Small intestine (tissue), 7 donors: ENCODE results near the gene STK33. TPM values are rescaled to one million over a fixed set of nuclear protein-coding genes. Genes with fewer than 3 reads are reported as not detected.

Experiments used
- DNase-seq, 2 donors: peaks; one replicate each; pipeline versions ENCODE4 v3.0.0 to v3.0.0-alpha.2; 2013
- FAIRE-seq: peaks from 2 replicates; lab custom pipeline; 2012; peaks lifted over from hg19 to GRCh38; lab: Jason Lieb, UNC
- H3K27ac ChIP-seq, 3 donors: one replicate each; pipeline ENCODE4 v1.5.1; 2013; ENCODE audit warnings: low read length in 2 of 3, mild to moderate bottlenecking in 2 of 3, control low read depth in 1 of 3, inconsistent platforms in 1 of 3, low read depth in 1 of 3, moderate library complexity in 1 of 3
- H3K27me3 ChIP-seq, 3 donors: one replicate each; pipeline ENCODE4 v1.6.1; 2013; ENCODE audit warnings: low read length in 3 of 3, inconsistent platforms in 1 of 3; ENCODE audit not compliant: control insufficient read depth in 3 of 3, insufficient read depth in 3 of 3
- H3K36me3 ChIP-seq, 3 donors: one replicate each; pipeline ENCODE4 v1.6.1; 2013; ENCODE audit warnings: low read length in 3 of 3, inconsistent platforms in 1 of 3, low read depth in 1 of 3, mild to moderate bottlenecking in 1 of 3, moderate library complexity in 1 of 3; ENCODE audit not compliant: control insufficient read depth in 3 of 3, insufficient read depth in 2 of 3
- H3K4me1 ChIP-seq, 3 donors: one replicate each; pipeline ENCODE4 v1.6.1; 2013; ENCODE audit warnings: low read length in 2 of 3, inconsistent platforms in 1 of 3, low read depth in 1 of 3, mild to moderate bottlenecking in 1 of 3, moderate library complexity in 1 of 3; ENCODE audit not compliant: control insufficient read depth in 3 of 3, insufficient read depth in 2 of 3
- H3K4me3 ChIP-seq, 3 donors: one replicate each; pipeline ENCODE4 v1.5.1; 2013; ENCODE audit warnings: low read length in 3 of 3, control low read depth in 1 of 3, inconsistent platforms in 1 of 3, low read depth in 1 of 3, mild to moderate bottlenecking in 1 of 3, moderate library complexity in 1 of 3
- H3K9me3 ChIP-seq, 2 donors: one replicate each; pipeline ENCODE4 v1.6.1; 2013; ENCODE audit warnings: low read depth in 1 of 2, low read length in 1 of 2; ENCODE audit not compliant: control insufficient read depth in 2 of 2, insufficient read depth in 1 of 2
- WGBS, 3 donors: extraction: QIAGEN DNeasy Blood & Tissue Kit; methylation state at CpG; one replicate each; pipeline ENCODE4 v1.1.7; 2013; 5-methylcytosine and 5-hydroxymethylcytosine counted together
- polyA plus RNA-seq, 4 donors: library from polyadenylated mRNA; stranded (reverse) in 3 of 4; unstranded in 1 of 4; fragments of 200-250 nt in 3 of 4; fragments of 120-200 nt in 1 of 4; gene quantifications; one replicate each; pipeline versions ENCODE4 v1.2.1 to v1.2.3, GENCODE V29; 2013
- donor health status: healthy with polysubstance abuse.
- donor health status: control.
- donor health status: control.
- donor health status: Bipolar disorder and iron deficiency.
- donor health status: healthy.

The STK33 gene
- polyA plus RNA-seq, 4 donors: 0.89 to 5.3 (median 2.5) TPM

GRCh38 chr11:8368772-8369171 lies 225.3 kb downstream of the STK33 start:
- H3K27ac ChIP-seq: no peak overlapping the region
- H3K4me1 ChIP-seq: no peaks in the 10 kb centered on the region
- no peak overlapping the region for H3K4me3 ChIP-seq
- DNase-seq (no peak), FAIRE-seq (no peak)
- no peaks in the 10 kb centered on the region for H3K9me3 ChIP-seq
- WGBS, 3 donors: 85 to 90% (median 90%) methylated on average over 10 of the region's 10 CpGs
- H3K36me3 ChIP-seq: no peaks in the 10 kb centered on the region
- no peaks in the 10 kb centered on the region for H3K27me3 ChIP-seq

GRCh38 chr11:8368194-8368593 lies 225.8 kb downstream of the STK33 start:
- Histone ChIP-seq H3K36me3 (no peaks in the 10 kb centered on the region), H3K4me3 (no peak overlapping the region), H3K27me3 (peaks cover 0 to 3% (median 0%) of the 10 kb centered on the region in 3 donors), H3K27ac (no peak overlapping the region), H3K4me1 (no peaks in the 10 kb centered on the region), H3K9me3 (no peaks in the 10 kb centered on the region)
- 71 to 81% (median 73%) methylated on average over 7 of the region's 7 CpGs for WGBS, 3 donors
- no peak for DNase-seq
- no peak for FAIRE-seq

- Histone ChIP-seq H3K27me3 (peaks cover 0 to 3% (median 0%) of the 10 kb centered on the region in 3 donors), H3K4me1 (no peaks in the 10 kb centered on the region), H3K36me3 (no peaks in the 10 kb centered on the region), H3K4me3 (no peak overlapping the region), H3K27ac (no peak overlapping the region), H3K9me3 (no peaks in the 10 kb centered on the region)
- 82 to 90% (median 85%) methylated on average over 6 of the region's 6 CpGs for WGBS, 3 donors
- FAIRE-seq: no peak
- no peak for DNase-seq
Measured at GRCh38 chr11:8366316-8366715, 227.7 kb downstream of the STK33 start.

GRCh38 chr11:8365216-8365941 lies 228.6 kb downstream of the STK33 start:
- FAIRE-seq (no peak), DNase-seq (no peak)
- peaks cover 0 to 3% (median 0%) of the 10 kb centered on the region in 3 donors for H3K27me3 ChIP-seq
- no peak overlapping the region for H3K4me3 ChIP-seq
- H3K36me3 ChIP-seq: no peaks in the 10 kb centered on the region
- no peaks in the 10 kb centered on the region for H3K9me3 ChIP-seq
- peaks cover 0 to 4% (median 0%) of the 10 kb centered on the region in 3 donors for H3K4me1 ChIP-seq
- 62 to 73% (median 69%) methylated on average over 10 to 11 of the region's 11 CpGs for WGBS, 3 donors
- H3K27ac ChIP-seq: no peak overlapping the region

GRCh38 chr11:8363921-8364320 lies 230.1 kb downstream of the STK33 start:
- no peaks in the 10 kb centered on the region for H3K9me3 ChIP-seq
- FAIRE-seq (no peak), DNase-seq (no peak)
- H3K4me3 ChIP-seq: no peak overlapping the region
- 73 to 76% (median 75%) methylated on average over 15 of the region's 15 CpGs for WGBS, 3 donors
- H3K27me3 ChIP-seq: peaks cover 0 to 3% (median 0%) of the 10 kb centered on the region in 3 donors
- H3K4me1 ChIP-seq: peaks cover 0 to 10% (median 0%) of the 10 kb centered on the region in 3 donors
- no peak overlapping the region for H3K27ac ChIP-seq
- H3K36me3 ChIP-seq: no peaks in the 10 kb centered on the region

- no peak for FAIRE-seq
- no peak for DNase-seq
- Histone ChIP-seq H3K27ac (no peak overlapping the region), H3K4me3 (no peak overlapping the region), H3K4me1 (peaks cover 0 to 10% (median 0%) of the 10 kb centered on the region in 3 donors), H3K9me3 (no peaks in the 10 kb centered on the region), H3K27me3 (peaks cover 0 to 3% (median 0%) of the 10 kb centered on the region in 3 donors), H3K36me3 (no peaks in the 10 kb centered on the region)
- WGBS, 3 donors: 33 to 70% (median 64%) methylated on average over 8 of the region's 8 CpGs
Measured at GRCh38 chr11:8362899-8363298, 231.1 kb downstream of the STK33 start.

GRCh38 chr11:8362491-8362890 lies 231.5 kb downstream of the STK33 start:
- 73 to 75% (median 75%) methylated on average over 4 of the region's 4 CpGs for WGBS, 3 donors
- Histone ChIP-seq H3K9me3 (no peaks in the 10 kb centered on the region), H3K36me3 (no peaks in the 10 kb centered on the region), H3K27me3 (peaks cover 0 to 3% (median 0%) of the 10 kb centered on the region in 3 donors), H3K27ac (no peak overlapping the region), H3K4me3 (no peak overlapping the region), H3K4me1 (peaks cover 0 to 14% (median 0%) of the 10 kb centered on the region in 3 donors)
- DNase-seq (no peak), FAIRE-seq (no peak)

- Histone ChIP-seq H3K4me3 (no peak overlapping the region), H3K4me1 (peaks cover 0 to 21% (median 0%) of the 10 kb centered on the region in 3 donors), H3K27ac (no peak overlapping the region), H3K9me3 (no peaks in the 10 kb centered on the region), H3K27me3 (peaks cover 0 to 3% (median 0%) of the 10 kb centered on the region in 3 donors), H3K36me3 (no peaks in the 10 kb centered on the region)
- 92 to 95% (median 93%) methylated on average over 12 of the region's 12 CpGs for WGBS, 3 donors
- FAIRE-seq (no peak), DNase-seq (no peak)
Measured at GRCh38 chr11:8361664-8362210, 232.3 kb downstream of the STK33 start.
